SKM-1 treated with dmso at 0.1 percent for 144 hours (cell line): ENCODE measurements around the gene ETV6.
A peak's percentile ranks its signal among the peaks of the same experiment; 100 is the strongest.

ENCODE experiments used
- DNase-seq: peaks from one replicate; lab custom pipeline; 2025; ENCODE audit not compliant: unreplicated experiment; lab: John Stamatoyannopoulos, UW

Gene ETV6

DNA sequence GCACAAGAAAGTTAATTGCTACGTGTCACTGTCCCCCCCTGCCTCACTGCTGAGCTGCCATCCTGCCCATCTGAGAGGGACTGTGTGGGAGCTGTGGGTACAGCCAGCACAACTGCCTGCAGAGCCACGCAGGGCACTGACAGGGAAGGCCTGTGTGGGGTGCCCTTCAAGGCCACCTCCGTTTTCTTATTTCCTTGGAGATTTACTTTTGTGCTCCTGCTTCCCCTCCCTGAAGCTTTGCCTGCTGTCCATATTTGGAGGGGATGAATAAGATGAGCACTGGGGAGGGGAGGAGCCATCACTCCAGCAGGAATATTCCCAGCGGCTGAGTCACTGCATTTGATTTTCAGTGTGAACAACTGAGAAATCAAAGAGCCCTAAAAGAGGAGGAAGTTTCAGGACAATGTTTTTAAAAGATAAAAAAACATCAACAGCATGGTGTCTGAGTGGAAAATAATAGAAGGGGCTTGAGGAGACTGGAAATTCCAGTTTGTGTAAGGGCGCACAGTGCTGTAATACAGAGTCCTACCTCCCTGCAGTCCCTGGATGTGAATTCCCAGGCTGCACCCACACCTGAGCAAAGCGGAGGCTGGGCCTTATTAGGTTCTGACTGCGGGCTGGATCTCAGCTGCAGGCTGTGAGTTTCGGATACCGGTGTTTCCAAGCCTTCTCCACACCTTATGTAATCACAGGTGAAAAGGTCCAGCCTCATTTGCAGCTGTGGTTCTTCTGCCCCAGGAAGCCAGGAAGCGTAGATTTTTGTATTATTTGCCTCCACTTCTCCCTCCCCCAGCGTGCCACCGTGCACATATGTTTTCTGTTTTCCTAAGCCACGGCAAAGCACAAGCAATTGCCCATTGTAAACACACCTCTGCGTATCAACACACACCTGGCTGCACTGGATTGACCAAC lies 228.7 kb downstream of the ETV6 start:
- DNase-seq = no peak

GRCh38 chr12:11879306-11879705 lies 229.8 kb downstream of the ETV6 start:
- no peak for DNase-seq

- no peak for DNase-seq
Observed at GRCh38 chr12:11880381-11880780, 230.9 kb downstream of the ETV6 start.

GRCh38 chr12:11881835-11882234 lies 232.4 kb downstream of the ETV6 start:
- no peak for DNase-seq

GRCh38 chr12:11882301-11883019 lies 233.0 kb downstream of the ETV6 start:
- no peak for DNase-seq

DNA sequence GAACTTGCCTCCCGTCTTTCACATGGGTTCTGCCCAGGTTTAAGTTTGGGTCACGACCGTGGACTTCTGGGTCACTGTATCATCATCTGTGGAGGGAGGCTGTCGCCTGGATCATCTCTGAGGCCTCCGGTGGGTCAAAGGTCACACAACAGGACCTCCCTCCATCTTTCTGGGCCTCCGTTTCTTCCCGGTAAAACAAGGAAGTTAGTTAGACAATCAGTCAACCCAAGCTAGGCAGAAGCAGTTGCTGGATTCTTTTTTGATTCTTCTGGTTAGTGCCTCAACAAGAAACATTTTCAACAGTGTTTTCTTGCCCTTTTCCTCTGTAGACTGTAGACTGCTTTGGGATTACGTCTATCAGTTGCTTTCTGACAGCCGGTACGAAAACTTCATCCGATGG lies 234.6 kb downstream of the ETV6 start:
- DNase-seq = no peak

- DNase-seq = peak; percentile 5
Observed at GRCh38 chr12:11884706-11885105, 235.2 kb downstream of the ETV6 start.

DNA sequence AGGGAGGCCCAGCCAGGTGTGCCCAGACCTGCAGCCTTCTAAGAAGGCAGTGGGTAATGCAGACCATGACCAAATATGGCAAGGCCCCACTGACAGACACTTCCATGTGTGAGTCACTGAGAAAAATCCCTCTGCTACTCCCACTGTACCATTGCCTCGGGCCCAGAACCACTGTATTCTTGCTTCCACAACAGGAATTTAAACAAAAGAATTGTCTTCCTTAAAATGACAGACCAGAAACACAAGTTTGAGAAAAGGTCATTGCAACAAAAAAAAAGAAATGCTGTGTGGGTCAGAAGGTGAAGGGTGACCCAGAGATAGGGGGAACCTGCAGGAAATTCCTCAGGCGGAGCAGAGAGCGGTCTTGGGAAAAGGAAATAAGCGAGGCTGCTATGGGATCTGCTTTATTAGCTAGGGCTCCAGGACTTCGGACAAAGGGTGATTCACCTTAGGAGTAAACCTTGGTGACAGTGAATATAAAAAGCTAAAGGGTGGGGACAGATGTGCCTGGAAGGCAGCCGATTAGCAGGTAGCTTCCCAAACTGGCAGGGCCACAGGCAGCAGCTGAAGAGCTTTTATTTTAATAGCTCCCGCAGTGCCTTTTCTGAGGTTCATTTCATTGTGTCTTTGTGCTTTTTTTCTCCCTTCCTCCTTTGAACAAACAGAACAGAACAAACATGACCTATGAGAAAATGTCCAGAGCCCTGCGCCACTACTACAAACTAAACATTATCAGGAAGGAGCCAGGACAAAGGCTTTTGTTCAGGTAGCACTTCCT lies 236.0 kb downstream of the ETV6 start:
- DNase-seq = no peak

GRCh38 chr12:11886339-11886738 lies 236.9 kb downstream of the ETV6 start:
- no peak for DNase-seq

DNA sequence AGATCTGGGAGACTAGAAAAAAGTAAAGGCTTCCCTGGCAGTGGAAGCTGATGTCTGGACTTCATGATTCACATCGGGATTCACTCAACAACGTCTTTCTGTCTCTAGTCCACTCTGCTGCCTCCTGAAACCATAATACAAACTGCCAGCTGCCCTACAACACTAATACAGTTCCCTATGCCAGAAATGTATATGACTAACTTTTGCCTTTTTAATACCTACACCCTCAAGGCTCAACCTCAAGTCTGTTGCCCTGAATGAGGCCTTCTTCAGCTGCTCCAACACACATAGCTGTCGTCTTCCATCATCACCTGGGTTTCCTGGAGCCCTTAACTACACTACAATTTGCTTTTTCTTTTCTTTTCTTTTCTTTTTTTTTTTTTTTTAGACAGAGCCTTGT lies 238.6 kb downstream of the ETV6 start:
- no peak for DNase-seq

DNA sequence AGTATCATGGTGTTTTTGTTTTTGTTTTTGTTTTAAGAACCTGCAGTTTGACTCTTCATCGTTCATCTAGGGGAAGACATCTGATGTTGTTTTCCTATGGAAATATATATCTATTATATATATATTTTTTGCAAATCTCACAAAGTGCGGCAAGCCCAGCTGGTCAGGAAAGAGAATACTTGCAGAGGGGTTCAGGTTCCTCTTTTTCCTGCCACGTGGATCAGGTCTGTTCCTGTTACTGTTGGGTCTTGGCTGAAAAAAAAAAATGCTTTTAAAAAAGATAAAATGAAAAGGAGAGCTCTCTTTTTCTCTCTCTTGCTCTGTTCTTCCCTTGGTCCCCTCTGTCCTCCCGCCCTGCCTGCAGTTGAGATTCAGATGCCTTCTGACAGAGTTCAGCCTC lies 241.9 kb downstream of the ETV6 start:
- no peak for DNase-seq

GRCh38 chr12:11891754-11892386 lies 242.4 kb downstream of the ETV6 start:
- no peak for DNase-seq

GRCh38 chr12:11893998-11894397 lies 244.5 kb downstream of the ETV6 start:
- no peak for DNase-seq

DNA sequence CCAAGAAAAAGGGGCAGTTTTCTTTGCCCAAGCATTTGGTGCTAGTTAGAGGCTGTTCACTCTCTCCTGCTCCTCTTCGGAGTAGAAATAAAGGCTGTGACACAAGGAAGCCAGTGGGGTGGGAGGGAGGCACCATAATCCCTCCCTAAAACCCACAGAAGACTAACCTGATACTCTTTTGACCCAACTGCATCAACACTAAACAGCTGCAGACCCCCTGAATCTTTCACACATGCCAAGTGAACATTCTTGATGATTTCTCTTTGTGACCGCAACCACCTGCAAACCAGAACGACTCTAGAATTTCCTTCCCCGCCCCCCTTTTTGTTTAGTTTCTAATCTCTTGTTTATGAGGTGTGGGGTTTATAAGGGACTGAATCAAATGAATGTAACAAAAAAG lies 245.4 kb downstream of the ETV6 start:
- no peak for DNase-seq

DNA sequence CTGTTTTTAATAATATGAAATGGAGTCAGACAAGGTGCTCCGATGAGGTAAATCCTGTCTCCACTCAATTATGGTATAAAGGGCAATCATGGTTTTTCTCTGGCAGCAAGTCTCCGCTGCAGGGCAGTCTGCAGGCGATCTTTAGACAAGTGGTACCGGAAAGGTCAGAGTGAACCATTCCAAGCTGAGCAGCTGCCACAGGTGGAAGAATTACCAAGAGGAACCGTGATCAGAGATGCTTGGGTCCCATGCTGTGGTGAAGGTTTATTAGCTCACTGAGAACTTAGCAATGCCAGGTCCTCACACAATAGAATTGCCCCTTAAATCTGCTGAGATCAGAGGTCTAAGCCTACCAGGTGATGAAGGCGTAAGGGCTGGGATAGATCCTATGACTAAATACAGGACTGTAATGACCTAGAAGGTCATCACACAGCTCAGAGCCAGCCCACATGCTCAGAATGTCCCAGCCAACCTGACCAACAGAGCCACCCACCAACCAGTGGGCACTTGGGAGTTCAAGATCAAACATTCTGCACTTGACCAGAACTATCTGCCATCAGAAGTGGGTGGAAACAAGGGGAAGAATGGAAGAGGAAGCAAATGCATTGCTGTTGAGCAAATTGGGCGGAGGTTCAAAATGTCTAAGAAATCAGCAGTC lies 246.1 kb downstream of the ETV6 start:
- no peak for DNase-seq

GRCh38 chr12:11896417-11896929 lies 247.0 kb downstream of the ETV6 start:
- no peak for DNase-seq

GRCh38 chr12:11897923-11898322 lies 248.4 kb downstream of the ETV6 start:
- no peak for DNase-seq

- DNase-seq = no peak
Observed at GRCh38 chr12:11901701-11902524, 252.4 kb downstream of the ETV6 start.

- no peak for DNase-seq
Observed at GRCh38 chr12:11902525-11902875, 253.0 kb downstream of the ETV6 start.

DNA sequence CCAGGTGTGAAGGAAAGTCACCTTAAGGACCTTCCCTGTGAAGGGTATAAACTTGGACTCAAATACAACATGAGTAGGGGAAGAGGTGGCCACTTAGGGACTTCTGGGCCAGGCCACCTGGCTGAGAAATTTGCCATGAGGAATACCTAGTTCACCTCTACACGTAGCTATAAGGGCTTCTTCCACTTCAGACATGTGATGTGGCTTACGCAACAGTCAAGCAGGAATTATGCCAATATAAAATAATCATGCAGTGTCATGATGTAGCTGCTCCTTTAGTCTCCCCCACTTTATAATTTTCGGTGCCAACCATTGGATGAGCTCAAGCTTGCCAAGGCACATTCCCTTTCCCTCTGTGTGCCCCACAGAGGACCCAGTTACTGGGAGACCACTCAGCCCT lies 254.7 kb downstream of the ETV6 start:
- DNase-seq = no peak
